ENCODE measurements around the gene MAX.
A peak's percentile ranks its signal among the peaks of the same experiment; 100 is the strongest.

The MAX gene

DNA sequence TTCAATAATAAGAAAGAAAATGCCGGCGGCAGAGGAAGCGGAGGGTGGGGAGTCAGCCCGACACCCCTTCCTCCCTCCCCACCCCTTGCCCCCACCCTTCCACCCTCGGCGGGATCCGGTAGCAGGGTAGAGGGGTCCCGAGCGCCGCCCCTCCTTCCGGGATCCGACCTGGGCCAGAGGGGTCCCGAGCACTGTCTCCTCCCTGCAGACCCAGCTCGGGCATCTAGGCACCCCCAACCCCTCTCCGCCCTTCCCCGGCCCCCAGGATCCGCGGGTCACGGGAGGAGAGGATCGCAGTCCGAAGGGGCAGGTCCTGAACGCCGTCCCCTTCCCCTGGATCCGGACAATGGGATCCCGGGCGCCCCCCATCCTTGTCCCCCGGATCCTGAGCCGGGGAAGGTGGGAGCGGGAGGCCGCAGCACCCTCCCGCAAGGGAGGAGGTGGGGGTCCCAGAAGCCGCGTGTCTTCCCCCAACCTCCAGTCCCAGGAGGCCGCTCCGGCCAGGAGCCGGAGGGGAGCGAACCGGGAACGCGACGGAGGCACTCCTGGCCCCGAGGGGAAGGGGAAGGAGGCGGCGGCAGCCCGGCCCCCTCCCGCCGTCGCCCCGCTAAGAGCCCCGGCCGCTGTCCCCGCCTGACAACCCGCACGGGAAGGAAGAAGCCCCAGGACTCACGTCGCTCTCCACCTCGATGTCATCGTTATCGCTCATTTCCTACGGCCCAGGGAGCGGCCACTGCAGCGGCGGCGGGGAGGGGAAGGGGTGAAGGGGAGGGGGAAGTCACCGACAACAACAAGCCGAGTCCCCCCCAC lies 481 bp downstream of the MAX start (continued):
- TF ChIP-seq, protein P1, sequence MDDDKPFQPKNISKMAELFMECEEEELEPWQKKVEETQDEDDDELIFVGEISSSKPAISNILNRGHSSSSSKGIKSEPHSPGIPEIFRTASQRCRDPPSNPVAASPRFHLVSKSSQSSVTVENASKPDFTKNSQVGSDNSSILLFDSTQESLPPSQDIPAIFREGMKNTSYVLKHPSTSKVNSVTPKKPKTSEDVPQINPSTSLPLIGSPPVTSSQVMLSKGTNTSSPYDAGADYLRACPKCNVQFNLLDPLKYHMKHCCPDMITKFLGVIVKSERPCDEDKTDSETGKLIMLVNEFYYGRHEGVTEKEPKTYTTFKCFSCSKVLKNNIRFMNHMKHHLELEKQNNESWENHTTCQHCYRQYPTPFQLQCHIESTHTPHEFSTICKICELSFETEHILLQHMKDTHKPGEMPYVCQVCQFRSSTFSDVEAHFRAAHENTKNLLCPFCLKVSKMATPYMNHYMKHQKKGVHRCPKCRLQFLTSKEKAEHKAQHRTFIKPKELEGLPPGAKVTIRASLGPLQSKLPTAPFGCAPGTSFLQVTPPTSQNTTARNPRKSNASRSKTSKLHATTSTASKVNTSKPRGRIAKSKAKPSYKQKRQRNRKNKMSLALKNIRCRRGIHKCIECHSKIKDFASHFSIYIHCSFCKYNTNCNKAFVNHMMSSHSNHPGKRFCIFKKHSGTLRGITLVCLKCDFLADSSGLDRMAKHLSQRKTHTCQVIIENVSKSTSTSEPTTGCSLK (tag by site-specific recombination; IDR thresholded peaks at IDR 0.05), result no peak
- no peak for TF ChIP-seq ZNF114 (tag by site-specific recombination; IDR thresholded peaks at IDR 0.05)
- TF ChIP-seq, protein P2, sequence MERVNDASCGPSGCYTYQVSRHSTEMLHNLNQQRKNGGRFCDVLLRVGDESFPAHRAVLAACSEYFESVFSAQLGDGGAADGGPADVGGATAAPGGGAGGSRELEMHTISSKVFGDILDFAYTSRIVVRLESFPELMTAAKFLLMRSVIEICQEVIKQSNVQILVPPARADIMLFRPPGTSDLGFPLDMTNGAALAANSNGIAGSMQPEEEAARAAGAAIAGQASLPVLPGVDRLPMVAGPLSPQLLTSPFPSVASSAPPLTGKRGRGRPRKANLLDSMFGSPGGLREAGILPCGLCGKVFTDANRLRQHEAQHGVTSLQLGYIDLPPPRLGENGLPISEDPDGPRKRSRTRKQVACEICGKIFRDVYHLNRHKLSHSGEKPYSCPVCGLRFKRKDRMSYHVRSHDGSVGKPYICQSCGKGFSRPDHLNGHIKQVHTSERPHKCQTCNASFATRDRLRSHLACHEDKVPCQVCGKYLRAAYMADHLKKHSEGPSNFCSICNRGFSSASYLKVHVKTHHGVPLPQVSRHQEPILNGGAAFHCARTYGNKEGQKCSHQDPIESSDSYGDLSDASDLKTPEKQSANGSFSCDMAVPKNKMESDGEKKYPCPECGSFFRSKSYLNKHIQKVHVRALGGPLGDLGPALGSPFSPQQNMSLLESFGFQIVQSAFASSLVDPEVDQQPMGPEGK (tag by site-specific recombination; IDR thresholded peaks at IDR 0.05), result no peak
- TF ChIP-seq, protein P3, sequence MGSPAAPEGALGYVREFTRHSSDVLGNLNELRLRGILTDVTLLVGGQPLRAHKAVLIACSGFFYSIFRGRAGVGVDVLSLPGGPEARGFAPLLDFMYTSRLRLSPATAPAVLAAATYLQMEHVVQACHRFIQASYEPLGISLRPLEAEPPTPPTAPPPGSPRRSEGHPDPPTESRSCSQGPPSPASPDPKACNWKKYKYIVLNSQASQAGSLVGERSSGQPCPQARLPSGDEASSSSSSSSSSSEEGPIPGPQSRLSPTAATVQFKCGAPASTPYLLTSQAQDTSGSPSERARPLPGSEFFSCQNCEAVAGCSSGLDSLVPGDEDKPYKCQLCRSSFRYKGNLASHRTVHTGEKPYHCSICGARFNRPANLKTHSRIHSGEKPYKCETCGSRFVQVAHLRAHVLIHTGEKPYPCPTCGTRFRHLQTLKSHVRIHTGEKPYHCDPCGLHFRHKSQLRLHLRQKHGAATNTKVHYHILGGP (tag by site-specific recombination; IDR thresholded peaks at IDR 0.05), result no peak
- TF ChIP-seq ZNF214 (tag by site-specific recombination; IDR thresholded peaks at IDR 0.05; ENCODE audit: borderline replicate concordance), result no peak
- TF ChIP-seq ZNF558 (tag by site-specific recombination; IDR thresholded peaks at IDR 0.05), result no peak
- TF ChIP-seq ZBTB17 (tag by site-specific recombination; IDR thresholded peaks at IDR 0.05), result no peak
- TF ChIP-seq, protein P4, sequence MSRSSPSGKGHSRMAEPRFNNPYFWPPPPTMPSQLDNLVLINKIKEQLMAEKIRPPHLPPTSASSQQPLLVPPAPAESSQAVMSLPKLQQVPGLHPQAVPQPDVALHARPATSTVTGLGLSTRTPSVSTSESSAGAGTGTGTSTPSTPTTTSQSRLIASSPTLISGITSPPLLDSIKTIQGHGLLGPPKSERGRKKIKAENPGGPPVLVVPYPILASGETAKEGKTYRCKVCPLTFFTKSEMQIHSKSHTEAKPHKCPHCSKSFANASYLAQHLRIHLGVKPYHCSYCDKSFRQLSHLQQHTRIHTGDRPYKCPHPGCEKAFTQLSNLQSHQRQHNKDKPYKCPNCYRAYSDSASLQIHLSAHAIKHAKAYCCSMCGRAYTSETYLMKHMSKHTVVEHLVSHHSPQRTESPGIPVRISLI (tag by site-specific recombination; IDR thresholded peaks at IDR 0.05), result no peak
- no peak for TF ChIP-seq ZNF791 (tag by site-specific recombination; IDR thresholded peaks at IDR 0.05)
- TF ChIP-seq ZNF514 (tag by site-specific recombination; IDR thresholded peaks at IDR 0.05), result no peak
- TF ChIP-seq GLI4 (tag by site-specific recombination; IDR thresholded peaks at IDR 0.05), result no peak
- TF ChIP-seq SETDB1 (IDR thresholded peaks at IDR 0.05; ENCODE audit: insufficient read length, low read length), result no peak
- TF ChIP-seq MZF1 (tag by site-specific recombination; IDR thresholded peaks at IDR 0.05; ENCODE audit: borderline replicate concordance), result no peak
- TF ChIP-seq TCF7L2 (IDR thresholded peaks at IDR 0.05; ENCODE audit: borderline replicate concordance, low read depth, low read length), result no peak
- TF ChIP-seq SCRT2 (tag by site-specific recombination; IDR thresholded peaks at IDR 0.05), result no peak
- TF ChIP-seq ZNF621 (tag by site-specific recombination; IDR thresholded peaks at IDR 0.05), result no peak
- TF ChIP-seq ZNF623 (tag by site-specific recombination; IDR thresholded peaks at IDR 0.05), result no peak
- TF ChIP-seq, protein P5, sequence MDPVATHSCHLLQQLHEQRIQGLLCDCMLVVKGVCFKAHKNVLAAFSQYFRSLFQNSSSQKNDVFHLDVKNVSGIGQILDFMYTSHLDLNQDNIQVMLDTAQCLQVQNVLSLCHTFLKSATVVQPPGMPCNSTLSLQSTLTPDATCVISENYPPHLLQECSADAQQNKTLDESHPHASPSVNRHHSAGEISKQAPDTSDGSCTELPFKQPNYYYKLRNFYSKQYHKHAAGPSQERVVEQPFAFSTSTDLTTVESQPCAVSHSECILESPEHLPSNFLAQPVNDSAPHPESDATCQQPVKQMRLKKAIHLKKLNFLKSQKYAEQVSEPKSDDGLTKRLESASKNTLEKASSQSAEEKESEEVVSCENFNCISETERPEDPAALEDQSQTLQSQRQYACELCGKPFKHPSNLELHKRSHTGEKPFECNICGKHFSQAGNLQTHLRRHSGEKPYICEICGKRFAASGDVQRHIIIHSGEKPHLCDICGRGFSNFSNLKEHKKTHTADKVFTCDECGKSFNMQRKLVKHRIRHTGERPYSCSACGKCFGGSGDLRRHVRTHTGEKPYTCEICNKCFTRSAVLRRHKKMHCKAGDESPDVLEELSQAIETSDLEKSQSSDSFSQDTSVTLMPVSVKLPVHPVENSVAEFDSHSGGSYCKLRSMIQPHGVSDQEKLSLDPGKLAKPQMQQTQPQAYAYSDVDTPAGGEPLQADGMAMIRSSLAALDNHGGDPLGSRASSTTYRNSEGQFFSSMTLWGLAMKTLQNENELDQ (tag by site-specific recombination; IDR thresholded peaks at IDR 0.05; ENCODE audit: low read depth), result no peak
- no peak for TF ChIP-seq ZNF311 (tag by site-specific recombination; IDR thresholded peaks at IDR 0.05; ENCODE audit: borderline replicate concordance)
- TF ChIP-seq ZFP69B (tag by site-specific recombination; IDR thresholded peaks at IDR 0.05), result peak; percentile 17; the same call in 1 of the 2 replicates
- TF ChIP-seq OVOL3 (tag by site-specific recombination; IDR thresholded peaks at IDR 0.05), result no peak
- TF ChIP-seq ZNF335 (tag by site-specific recombination; conservative IDR thresholded peaks at IDR 0.05), result peak; percentile 2; the same call in 1 of the 2 replicates
- no peak for TF ChIP-seq ZNF571 (tag by site-specific recombination; IDR thresholded peaks at IDR 0.05)
- TF ChIP-seq GLIS1 (tag by site-specific recombination; IDR thresholded peaks at IDR 0.05), result peak; percentile 33
- TF ChIP-seq ZBTB1 (tag by site-specific recombination; IDR thresholded peaks at IDR 0.05), result no peak
- no peak for TF ChIP-seq ZNF2 (tag by site-specific recombination; IDR thresholded peaks at IDR 0.05)
- TF ChIP-seq, protein P6, sequence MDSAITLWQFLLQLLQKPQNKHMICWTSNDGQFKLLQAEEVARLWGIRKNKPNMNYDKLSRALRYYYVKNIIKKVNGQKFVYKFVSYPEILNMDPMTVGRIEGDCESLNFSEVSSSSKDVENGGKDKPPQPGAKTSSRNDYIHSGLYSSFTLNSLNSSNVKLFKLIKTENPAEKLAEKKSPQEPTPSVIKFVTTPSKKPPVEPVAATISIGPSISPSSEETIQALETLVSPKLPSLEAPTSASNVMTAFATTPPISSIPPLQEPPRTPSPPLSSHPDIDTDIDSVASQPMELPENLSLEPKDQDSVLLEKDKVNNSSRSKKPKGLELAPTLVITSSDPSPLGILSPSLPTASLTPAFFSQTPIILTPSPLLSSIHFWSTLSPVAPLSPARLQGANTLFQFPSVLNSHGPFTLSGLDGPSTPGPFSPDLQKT (IDR thresholded peaks at IDR 0.05; ENCODE audit: borderline replicate concordance, low read depth, low read length), result no peak
- TF ChIP-seq ZNF184 (tag by site-specific recombination; IDR thresholded peaks at IDR 0.05), result no peak
- TF ChIP-seq SCRT1 (tag by site-specific recombination; IDR thresholded peaks at IDR 0.05; ENCODE audit: borderline replicate concordance), result no peak
